AG09319 (cell line): ENCODE data around the gene OPCML.

Experiments used
- DNase-seq: peaks from one replicate; pipeline ENCODE4 v3.0.0-alpha.2; 2010; ENCODE audit warnings: low read depth; ENCODE audit errors: extremely low read depth
- TF ChIP-seq, protein P1 (sequence below): IDR thresholded peaks from 2 replicates; pipeline ENCODE4 v1.5.1; 2011; ENCODE audit warnings: low read depth, mild to moderate bottlenecking, inconsistent platforms, low read length, moderate library complexity

The OPCML gene

DNA sequence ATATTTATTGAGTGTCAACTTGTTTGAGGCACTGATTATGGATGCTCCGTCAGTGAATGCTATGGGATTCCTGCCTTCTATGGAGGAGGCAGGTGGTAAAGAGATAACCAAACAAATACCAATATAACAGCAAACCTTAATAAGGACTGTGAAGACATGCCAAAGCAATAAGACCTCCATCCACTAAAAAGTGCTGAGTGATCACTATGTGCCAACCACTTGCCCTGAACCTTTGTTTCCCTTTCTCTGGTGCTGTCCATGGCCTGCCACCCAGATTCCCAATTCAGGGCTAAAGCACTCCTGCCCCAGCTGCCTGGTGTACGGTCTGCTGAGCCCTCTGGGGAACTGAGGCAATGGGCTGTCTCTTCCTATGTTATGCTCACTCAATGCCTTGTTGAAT is 1074.9 kb downstream of the OPCML start:
- TF ChIP-seq, protein P1, sequence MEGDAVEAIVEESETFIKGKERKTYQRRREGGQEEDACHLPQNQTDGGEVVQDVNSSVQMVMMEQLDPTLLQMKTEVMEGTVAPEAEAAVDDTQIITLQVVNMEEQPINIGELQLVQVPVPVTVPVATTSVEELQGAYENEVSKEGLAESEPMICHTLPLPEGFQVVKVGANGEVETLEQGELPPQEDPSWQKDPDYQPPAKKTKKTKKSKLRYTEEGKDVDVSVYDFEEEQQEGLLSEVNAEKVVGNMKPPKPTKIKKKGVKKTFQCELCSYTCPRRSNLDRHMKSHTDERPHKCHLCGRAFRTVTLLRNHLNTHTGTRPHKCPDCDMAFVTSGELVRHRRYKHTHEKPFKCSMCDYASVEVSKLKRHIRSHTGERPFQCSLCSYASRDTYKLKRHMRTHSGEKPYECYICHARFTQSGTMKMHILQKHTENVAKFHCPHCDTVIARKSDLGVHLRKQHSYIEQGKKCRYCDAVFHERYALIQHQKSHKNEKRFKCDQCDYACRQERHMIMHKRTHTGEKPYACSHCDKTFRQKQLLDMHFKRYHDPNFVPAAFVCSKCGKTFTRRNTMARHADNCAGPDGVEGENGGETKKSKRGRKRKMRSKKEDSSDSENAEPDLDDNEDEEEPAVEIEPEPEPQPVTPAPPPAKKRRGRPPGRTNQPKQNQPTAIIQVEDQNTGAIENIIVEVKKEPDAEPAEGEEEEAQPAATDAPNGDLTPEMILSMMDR, result no peak
- no peak for DNase-seq

DNA sequence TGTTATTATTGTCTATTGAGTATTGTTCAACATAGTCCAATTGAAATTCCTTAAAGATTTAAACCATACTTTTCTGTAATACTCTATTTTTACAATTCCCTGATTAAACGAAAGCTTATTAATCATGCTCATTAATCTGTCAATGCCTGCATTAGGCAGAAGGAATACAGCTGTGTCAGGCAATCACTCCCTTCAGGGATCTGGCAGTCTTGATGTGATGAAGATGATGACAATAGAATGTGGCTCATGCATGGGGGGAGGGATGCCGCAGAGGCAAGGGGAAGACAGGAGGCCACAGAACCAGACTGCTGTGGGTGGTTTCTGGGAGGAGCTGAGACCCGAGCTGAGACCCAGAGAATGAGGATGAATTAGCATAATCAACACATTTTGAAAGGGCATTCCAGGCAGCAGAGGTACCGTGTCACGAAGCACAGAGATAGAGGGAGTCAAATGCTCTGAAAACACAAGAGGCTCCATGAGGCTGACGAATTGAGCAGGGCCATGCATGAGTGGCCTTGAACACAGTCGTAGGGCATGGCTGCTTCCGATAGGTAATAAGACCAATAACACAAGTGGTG is 1075.5 kb downstream of the OPCML start:
- no peak for DNase-seq
- TF ChIP-seq, protein P1, result no peak

DNA sequence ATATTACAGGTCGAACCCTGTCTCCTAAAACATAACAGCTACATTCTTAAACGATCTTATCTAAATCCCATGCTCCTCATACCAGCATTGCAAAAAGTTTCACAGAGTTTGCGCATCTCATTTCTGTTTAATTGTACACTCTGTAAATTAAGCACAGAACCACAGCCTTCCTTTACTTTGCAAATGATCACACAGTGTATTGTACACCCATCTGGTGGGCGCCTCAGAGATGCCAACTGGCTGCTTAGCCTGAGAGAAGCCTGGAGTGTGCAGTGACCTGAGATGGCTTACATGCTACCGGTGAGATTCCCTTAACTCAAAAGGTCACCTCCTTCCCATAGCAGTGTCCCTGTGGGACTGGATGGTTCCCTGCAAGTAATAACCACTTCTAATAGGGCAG is 1077.3 kb downstream of the OPCML start:
- TF ChIP-seq, protein P1, result no peak
- no peak for DNase-seq

DNA sequence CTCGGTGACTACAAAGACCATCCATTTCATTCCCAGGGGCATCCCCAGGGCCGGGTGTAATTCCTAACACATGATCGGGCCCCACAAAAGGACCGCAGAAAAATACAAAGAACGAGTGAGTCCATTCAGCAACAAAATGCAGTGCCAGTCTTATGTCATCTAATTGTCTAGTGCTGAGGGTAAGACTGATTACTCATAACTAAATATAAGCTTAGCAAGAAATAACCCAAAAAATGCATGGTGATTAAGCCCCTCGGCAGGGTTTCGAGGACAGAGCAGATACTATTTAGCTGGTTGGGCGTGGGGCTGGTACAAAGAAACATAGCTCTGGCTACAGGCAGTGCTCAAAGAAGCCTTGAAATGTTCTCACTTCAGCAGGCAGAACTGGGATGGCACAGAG is 1078.9 kb downstream of the OPCML start:
- TF ChIP-seq, protein P1, result no peak
- DNase-seq, result no peak

DNA sequence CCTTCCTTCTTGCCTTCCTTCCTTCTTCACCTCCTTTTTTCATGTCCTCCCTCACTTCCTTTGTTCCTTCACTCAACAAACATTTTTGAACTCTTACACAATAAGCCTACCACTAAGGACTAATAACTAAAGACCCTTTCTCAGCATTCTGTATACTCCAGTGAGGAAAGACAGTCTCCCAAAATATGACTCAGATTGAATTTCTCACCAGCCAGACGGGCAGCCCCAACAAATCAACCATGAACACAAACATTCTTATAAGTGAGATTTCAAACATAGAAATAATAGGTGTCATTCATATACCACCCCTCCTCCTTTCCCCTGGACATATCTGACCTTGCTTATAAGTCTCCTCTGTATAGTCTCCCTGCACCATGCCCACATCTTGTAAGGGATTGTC is 1079.7 kb downstream of the OPCML start:
- no peak for DNase-seq
- TF ChIP-seq, protein P1, result no peak

DNA sequence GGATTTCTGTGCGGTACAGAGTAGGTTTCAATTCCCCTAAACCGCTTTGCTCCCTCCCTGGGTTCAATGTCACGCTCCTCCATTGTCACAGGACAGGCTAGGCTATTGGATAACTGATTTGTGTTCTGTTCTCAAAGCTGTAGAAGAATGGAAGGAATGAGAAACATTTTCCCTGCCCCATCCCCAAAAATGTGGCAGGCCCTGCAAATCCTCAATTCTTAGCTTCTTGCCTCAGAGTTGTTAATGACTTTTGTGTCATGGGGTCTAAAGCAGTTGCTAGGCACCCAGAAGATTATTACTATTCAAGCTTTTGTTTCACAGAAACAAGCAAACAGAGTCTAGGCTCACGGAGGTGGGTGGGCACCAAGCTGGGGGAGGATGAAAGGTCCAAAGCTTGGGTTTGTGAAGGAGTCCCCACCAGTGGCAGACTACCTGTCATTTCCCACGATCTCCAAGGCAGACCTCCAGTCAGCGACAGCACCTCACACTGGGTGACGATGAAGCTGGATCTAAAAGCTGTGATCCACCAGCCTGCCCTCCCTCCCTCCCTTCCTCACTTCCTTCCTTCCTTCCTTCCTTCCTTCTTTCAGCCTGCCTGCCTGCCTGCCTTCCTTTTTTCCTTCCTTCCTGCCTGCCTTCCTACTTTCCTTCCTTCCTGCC is 1080.2 kb downstream of the OPCML start:
- TF ChIP-seq, protein P1, result no peak
- no peak for DNase-seq

DNA sequence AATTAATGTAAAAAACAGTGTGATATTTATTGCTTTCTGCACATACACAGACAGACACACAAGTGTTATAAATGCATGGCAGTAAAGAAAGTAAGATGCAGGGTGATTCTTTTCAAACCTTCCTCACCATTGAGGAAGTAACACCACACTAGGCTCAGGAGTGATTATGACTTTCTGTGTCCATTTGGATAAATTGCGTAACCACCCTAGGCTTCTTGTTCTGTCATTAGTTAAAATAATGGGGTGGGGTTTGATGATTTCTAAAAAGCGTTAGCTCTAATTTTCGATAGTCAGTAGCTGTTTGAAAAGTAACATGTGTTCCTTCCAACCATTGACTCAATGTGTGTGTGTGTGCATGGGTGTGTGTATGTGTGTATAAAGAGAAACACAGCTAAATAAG is 1081.7 kb downstream of the OPCML start:
- TF ChIP-seq, protein P1, result no peak
- no peak for DNase-seq
